ENCODE measurements around the gene PLCH1.
A peak's percentile ranks its signal among the peaks of the same experiment; 100 is the strongest.

PLCH1 gene

DNA sequence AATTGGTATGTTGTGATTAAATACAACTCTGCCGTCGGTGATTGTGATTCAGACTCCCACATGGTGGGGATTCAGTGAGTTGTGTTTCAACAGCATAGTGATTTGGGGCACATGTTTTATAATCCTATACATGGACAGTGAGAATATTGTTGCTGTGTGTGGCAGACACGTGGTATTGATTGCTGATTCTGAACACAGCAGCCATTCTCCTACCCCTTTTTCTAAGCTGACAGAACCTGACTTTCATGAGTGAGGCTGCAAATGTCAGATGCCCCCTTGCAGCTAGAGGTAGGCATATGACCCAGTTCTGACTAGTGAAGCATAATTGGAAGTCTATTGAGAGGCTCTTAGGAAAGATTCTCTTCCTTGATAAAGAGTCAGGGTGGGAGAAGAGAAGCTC lies 296.3 kb downstream of the PLCH1 start:
- no peak for DNase-seq

GRCh38 chr3:155446366-155446765 lies 298.5 kb downstream of the PLCH1 start:
- DNase-seq, result no peak

GRCh38 chr3:155444771-155445170 lies 300.1 kb downstream of the PLCH1 start:
- DNase-seq, result no peak

GRCh38 chr3:155443815-155444214 lies 301.1 kb downstream of the PLCH1 start:
- DNase-seq, result no peak

GRCh38 chr3:155442072-155442471 lies 302.8 kb downstream of the PLCH1 start:
- DNase-seq, result no peak

DNA sequence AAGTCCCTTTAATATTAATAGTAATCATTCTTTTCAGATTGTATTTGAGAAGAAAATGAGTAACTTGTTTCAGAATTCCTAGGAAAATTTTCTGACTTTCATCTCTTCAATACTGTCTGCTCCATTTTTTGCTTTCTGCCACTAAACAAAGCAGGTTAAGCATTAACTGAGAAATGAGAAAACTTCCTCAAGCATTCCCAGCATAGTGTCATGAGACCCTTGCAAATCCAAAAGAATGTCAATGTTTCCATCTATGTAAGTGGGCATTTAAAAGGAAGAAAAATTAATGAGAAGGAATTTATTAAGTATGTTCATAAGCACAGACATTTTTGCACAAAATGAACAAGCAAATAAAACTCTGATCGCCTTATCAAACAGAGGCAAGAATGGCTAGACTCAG lies 303.4 kb downstream of the PLCH1 start:
- no peak for DNase-seq

- DNase-seq, result no peak
Measured at GRCh38 chr3:155441026-155441425, 303.8 kb downstream of the PLCH1 start.

DNA sequence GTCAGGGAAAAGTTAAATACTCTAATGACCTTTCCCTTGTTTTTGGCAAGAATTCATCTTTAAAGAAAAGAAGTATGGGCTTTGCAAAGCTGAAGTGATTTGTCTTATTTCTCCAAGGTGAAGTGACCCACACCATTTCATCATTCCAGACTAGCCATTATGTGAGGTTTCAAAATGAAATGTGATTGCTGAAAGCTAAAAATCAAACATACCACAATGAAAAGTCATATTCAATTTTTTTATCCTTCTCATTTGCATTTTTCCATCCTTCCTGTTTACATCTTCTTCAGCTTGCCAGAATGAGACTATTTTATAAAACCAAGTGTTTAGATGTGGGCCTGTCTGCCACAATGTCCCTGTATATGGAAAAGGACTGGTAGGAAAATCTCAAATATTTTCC lies 309.1 kb downstream of the PLCH1 start:
- no peak for DNase-seq

- DNase-seq, result no peak
Measured at GRCh38 chr3:155431856-155432570, 312.9 kb downstream of the PLCH1 start.

GRCh38 chr3:155428563-155428962 lies 316.3 kb downstream of the PLCH1 start:
- no peak for DNase-seq

- no peak for DNase-seq
Measured at GRCh38 chr3:155426524-155427230, 318.2 kb downstream of the PLCH1 start.

GRCh38 chr3:155425396-155425795 lies 319.5 kb downstream of the PLCH1 start:
- peak; percentile 17 for DNase-seq

GRCh38 chr3:155424323-155424710 lies 320.6 kb downstream of the PLCH1 start:
- no peak for DNase-seq

DNA sequence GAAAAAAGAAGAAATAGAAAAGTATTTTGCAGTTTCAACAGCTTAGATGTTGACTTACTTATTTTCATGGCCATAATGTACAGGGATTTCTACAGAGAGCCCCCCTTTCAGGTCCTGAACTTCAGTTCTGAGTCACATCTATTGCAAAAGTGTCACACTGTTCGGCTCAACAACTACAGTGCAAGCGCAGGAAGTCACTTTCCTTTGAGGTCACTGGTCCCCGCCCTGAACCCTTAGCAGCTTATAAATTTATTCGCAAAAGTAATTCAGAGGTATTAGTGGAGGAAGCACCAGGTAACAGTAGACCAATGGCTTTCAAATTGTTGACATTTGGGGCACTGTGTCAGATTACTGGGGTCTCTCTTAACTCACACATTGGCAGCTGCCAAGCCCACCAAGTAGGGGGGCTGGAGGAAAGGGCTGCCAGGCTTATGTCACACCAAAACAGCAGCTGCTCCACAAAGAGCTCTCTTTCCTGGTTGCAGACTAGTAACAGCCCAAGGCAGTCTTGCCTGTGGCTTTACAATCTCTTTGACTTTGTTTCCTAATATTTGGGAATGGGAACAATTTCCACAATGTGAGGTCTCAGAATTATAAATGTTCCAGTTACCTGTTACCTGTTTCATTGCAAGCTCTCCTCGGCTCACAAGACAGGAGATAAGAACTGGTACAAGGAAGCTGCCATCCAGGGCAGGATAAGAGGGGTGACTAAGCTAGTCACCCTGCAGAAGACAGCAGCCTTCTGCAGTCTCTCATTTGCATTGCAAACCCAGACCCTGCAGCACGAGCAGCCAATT lies 321.1 kb downstream of the PLCH1 start:
- peak; percentile 58 for DNase-seq

- DNase-seq, result peak; percentile 7
Measured at GRCh38 chr3:155420881-155421486, 323.9 kb downstream of the PLCH1 start.

GRCh38 chr3:155420406-155420805 lies 324.5 kb downstream of the PLCH1 start:
- no peak for DNase-seq

DNA sequence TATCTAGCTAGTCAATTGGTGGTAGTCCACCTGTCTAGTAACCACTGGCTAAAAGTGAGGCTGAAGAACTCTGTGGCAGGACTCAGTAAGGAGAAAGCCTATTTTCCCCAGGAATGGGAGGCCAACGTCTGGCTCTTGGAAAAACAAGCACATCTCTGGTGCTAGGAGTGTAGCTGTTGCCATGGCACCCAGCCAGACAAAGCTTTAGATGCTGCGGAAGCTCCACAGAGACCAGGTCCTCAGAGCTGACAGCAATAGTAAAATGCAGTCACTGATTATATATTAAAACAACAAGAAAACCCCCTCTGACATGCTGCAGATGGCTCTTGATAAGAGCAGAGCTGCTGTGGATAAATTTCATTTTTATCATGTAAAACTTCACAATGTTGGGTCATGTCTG lies 326.5 kb downstream of the PLCH1 start:
- peak; percentile 70 for DNase-seq

DNA sequence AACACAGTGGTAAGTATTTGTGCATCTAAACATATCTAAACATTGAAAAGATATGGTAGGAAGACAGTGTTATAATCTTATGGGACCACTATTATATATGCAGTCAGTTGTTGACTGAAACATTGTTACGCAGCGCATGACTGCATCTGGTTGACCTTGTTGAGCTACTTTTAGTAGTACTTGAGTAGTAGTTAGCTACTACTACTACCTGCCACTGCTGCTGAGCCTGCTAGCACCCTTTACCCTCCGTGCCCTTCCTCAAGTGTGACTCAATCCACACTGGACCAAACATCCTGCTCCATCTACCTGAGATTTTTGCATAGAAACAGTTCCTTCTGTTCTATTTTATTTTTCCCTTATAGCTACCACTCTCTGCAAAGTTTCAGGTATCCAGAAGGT lies 327.8 kb downstream of the PLCH1 start:
- no peak for DNase-seq

GRCh38 chr3:155416500-155417118 lies 328.3 kb downstream of the PLCH1 start:
- DNase-seq, result no peak

DNA sequence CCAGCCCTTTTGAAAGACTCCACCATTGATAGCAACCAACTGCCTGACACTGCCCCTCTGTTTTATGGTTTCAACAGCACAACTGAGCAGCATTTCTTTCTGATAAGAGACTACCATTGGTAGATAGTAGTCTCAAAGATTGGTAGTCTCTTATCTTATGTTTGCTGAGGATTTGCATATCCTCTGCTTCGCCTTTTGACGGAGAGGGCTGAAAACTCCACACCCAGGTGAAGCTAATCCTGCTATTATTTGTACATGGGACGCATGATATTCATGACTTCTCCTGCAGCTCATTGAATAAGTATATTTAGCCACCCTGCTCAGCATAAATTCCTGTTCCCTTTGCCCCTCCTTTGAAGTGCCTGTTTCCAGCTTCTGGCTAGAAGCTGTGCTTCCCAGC lies 332.0 kb downstream of the PLCH1 start:
- no peak for DNase-seq

DNA sequence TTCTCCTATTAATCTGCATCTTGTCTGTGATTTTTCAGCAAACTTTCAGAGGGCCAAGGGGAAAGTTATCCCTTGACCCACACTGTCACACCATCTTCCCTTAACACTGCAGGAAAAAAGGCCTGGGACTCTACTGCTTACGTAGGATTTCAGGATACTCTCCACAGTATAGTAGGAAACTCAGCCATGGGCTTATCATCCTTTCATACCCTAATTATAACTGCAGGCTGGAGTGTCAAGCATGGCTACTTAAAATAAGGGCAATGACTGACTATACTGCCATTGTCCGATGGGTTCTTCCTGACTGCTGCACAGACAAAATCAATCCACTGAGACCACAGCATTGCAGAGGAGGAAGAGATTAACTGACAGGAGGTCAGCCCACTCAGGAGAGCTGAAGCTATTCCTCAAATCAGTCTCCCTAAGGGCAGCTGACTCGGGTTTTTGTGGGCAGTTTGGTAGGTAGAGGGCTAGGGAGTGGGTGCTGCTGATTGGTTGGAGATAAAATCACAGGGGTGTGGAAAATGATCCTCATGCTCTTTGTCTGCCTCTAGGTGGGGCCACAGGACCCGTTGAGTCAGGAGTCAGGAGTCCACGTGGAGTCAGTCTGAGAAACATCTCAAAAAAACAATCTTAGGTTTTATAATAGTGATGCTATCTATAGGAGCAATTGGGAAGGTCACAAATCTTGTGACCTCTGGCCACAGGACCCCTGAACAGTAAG lies 333.2 kb downstream of the PLCH1 start:
- no peak for DNase-seq

GRCh38 chr3:155409336-155409735 lies 335.5 kb downstream of the PLCH1 start:
- no peak for DNase-seq

Data from NCI-H1694 (cell line).